Lower leg skin (tissue), 4 donors: ENCODE data around the gene P3H3. TPM values are rescaled to one million over a fixed set of nuclear protein-coding genes. Genes with fewer than 3 reads are reported as not detected.
"Not testable (repeated sequence)": the region's sequence is repeated elsewhere in the genome, so short reads cannot be mapped to it uniquely, and the experiment has no call there.

Source experiments
- DNase-seq, 2 donors: peaks; one replicate each; pipeline ENCODE4 v3.0.0-alpha.2; 2019; ENCODE audit warnings: low spot score in 2 of 2
- H3K4me3 ChIP-seq: fragments of 200-600 bp; sonication (generic); 2 replicates; pipeline ENCODE4 v1.5.1; 2017; ENCODE audit warnings: mild to moderate bottlenecking, low read depth; ENCODE audit not compliant: poor library complexity, severe bottlenecking
- CTCF ChIP-seq, 3 donors: fragments of 450-650 bp; IDR thresholded peaks; one replicate each; pipeline ENCODE4 v1.5.1; 2016; ENCODE audit warnings: antibody characterized with exemption in 3 of 3, mild to moderate bottlenecking in 3 of 3, moderate library complexity in 2 of 3
- POLR2A ChIP-seq, 2 donors: fragments of 450-650 bp; IDR thresholded peaks; one replicate each; pipeline ENCODE4 v1.6.1; 2016 to 2017; ENCODE audit warnings: antibody characterized with exemption in 2 of 2, mild to moderate bottlenecking in 1 of 2, moderate library complexity in 1 of 2
- WGBS, 2 donors: methylation state at CpG; one replicate each; pipeline ENCODE4 v1.1.5; 2018; 5-methylcytosine and 5-hydroxymethylcytosine counted together
- intact Hi-C: fragments of 100-400 bp; cut with DNase I; formaldehyde crosslinking; loops from one replicate; pipeline ENCODE4 v1.15.0; 2023; ENCODE audit warnings: low total_unique reads
- total RNA-seq, 4 donors: library from RNA; depleted of rRNA; stranded (reverse); fragments of >200 nt; gene quantifications; one replicate each; pipeline ENCODE4 v1.1.0, GENCODE V29; 2016

Gene P3H3
- total RNA-seq, 4 donors from 2014 or later: 8.8 to 18.2 (median 11.8) TPM

GRCh38 chr12:6869049-6870021, 41.1 kb downstream of the P3H3 start:
- intact Hi-C loops: loop anchor here (10.0 kb wide), 1 partner anchor 95 kb away; no protein-coding TSS in a partner anchor
- H3K4me3 ChIP-seq: no peak overlapping the region
- peak; percentile 81 to 95 for DNase-seq
- TF ChIP-seq POLR2A (IDR thresholded peaks at IDR 0.05) (no peak), CTCF (IDR thresholded peaks at IDR 0.05) (peak in 1 of 3 donors; percentile 82)
- 32 to 33% methylated on average over 12 of the region's 12 CpGs for WGBS, 2 donors

DNA sequence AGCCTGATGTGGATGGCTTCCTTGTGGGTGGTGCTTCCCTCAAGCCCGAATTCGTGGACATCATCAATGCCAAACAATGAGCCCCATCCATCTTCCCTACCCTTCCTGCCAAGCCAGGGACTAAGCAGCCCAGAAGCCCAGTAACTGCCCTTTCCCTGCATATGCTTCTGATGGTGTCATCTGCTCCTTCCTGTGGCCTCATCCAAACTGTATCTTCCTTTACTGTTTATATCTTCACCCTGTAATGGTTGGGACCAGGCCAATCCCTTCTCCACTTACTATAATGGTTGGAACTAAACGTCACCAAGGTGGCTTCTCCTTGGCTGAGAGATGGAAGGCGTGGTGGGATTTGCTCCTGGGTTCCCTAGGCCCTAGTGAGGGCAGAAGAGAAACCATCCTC, 42.1 kb downstream of the P3H3 start:
- not testable (repeated sequence) for DNase-seq, H3K4me3 ChIP-seq
- intact Hi-C loops: loop anchor here (10.0 kb wide), 1 partner anchor 94 kb away; no protein-coding TSS in a partner anchor
- WGBS, 2 donors: 52 to 53% methylated on average over 4 of the region's 4 CpGs

DNA sequence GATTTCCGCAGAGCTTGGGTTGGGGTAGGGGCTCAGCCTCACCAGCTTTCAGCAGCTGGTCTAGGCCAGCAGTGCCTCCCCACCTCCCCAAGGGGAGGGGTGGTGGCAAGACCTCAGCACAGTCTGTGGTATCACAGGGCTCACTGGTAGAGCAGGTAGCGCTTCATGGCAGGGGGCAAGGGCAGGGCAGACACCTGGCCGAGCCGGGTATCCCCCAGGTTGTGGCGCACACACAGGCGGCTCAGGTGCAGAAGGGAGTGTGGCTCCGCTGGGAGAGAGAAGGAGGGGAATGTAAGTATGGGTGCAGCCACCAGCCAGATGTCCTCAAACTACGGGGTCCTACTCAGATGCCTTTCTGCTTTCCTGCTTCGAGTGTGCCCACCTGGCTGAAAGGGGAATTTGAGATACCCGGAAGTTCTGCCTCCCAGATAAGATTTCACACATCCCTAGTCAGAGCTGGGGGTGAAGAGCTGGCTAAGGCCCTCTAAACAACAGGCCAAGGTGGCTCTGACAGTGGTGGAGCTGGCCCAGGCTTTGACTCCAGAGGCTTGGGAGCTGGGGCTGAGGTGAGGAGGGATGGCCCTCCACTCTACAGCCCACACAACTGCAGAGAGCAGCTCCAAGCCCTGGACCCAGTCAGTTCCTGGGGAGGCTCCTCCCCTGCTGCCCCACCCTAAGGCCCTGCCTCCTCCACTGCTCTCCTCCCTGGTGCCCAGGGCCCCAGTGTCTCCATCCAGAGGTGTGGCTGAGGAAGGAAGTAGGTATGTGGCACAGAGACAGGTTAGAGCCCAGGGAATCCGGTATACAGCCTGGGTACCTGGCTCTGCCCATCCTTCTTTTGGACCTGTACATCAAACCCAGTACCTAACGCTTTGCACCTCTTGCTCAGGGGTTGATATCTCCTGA, 43.1 kb downstream of the P3H3 start:
- 58 to 65% methylated on average over 11 to 12 of the region's 12 CpGs for WGBS, 2 donors
- intact Hi-C loops: loop anchor here (10.0 kb wide), 1 partner anchor 93 kb away; no protein-coding TSS in a partner anchor
- TF ChIP-seq CTCF (IDR thresholded peaks at IDR 0.05) (no peak), POLR2A (IDR thresholded peaks at IDR 0.05) (no peak)
- DNase-seq: no peak
- H3K4me3 ChIP-seq: no peak overlapping the region

DNA sequence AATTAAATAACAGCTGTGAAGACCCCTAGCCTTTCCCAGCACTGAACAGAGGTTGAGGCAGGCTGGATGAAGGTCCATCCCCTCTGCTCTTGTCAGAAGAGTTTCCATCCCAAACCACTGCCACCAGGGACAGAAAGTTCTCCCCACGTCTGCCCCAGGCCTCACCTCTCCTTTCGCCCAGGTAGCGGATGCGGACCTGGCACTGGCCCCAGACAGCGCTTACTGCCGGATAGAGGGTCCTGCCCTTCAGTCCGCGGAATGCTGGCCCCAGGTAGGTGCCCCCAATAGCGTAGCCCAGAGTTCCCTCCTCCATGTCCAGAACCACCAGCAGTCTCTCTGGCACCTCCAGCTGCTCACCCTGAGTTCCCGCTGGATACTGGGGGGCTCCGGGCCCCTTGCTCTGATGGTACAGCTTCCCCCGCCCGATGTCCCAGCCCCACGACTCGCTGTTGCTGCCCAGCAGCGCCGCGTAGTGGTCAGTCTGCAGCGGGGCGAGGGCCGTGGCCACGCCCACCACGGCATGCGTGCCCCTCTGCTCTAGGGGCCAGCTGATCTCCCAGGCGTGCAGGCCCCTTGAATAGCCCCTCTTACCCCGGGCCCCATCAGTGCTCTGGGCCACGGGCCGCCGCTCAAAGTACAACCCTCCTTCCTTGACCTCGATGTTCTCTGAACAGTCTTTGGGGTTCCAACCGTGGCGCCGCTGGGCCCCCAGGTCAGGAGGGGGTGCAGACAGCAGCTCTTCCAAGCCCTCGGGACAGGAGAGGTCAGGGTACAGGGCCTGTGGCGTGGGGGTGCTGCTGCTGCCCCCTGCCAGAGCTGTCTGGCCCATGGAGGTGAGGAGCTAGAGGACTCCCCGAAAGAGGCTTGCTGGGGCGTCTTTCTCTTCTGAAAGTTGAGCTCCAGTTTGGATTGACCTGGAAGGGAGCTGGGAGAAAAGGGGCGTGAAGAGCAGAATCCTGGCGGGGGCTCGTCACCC, 44.2 kb downstream of the P3H3 start:
- TF ChIP-seq CTCF (IDR thresholded peaks at IDR 0.05) (no peak), POLR2A (IDR thresholded peaks at IDR 0.05) (no peak)
- WGBS, 2 donors: 1 to 2% methylated on average over 17 to 29 of the region's 40 CpGs
- intact Hi-C loops: loop anchor here (10.0 kb wide), 1 partner anchor 92 kb away; no protein-coding TSS in a partner anchor
- peak overlapping the region; percentile 56 for H3K4me3 ChIP-seq
- peak; percentile 76 to 96 for DNase-seq

DNA sequence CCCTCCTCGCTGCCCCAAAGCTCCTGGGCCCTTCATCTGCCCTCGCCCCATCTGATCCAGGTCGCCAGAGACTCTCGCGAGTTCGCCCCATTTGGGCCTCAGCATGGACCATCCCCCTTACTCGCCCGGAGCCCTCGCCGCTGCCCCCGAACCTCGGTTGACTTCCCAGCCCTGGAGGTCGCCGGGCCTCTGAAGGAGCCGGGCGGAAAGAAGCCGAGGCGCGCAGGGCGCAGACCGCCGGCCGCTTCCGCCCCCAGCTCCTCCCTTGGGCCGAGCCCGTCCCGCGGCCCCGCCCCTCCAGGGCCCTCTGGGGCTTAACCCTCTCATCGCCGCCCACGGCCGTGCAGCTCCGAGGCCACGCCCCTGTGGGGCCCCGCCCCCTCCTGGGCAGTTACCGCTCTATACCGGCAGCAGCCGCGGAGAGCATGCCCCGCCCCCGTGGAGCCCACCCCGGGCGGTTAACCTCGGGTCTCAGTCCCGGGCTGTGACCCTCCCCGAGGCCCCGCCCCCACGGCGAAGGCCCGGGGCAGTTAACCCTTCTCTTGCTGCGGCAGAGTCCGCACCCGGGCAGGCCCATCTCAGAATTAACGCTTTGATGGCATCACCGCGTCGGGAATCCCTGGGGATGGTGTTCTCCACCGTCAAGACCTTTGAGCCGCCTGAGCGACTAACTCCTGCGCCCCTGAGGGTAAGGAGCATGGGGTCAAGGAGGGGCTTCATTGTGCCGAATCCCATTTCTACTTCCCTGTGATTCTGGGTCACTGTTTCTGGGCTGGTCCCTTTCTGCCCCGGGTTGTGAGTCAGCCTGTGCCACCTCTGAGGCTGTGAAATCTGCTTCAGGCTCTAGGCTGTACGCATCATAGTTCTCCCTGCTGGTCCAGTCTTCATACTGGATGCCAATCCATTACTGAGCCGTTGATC, 45.1 kb downstream of the P3H3 start, which contains the start of gene SPSB2:
TSS of gene SPSB2 (minus strand) at position 210 of the 921 bp plus-strand sequence. CDS start 402 bp downstream, outside the sequence.
- whole genome bisulfite sequencing, 2 donors: 0 to 2% methylated on average over 48 to 50 of the region's 66 CpGs
- H3K4me3 ChIP-seq: peak within 1 kb of the TSS; percentile 56
- TF ChIP-seq POLR2A (IDR thresholded peaks at IDR 0.05) (no peak), CTCF (IDR thresholded peaks at IDR 0.05) (no peak)
- peak; percentile 95 to 99 for DNase-seq
- intact Hi-C loops: loop anchor here (10.0 kb wide), 1 partner anchor 91 kb away; no protein-coding TSS in a partner anchor

GRCh38 chr12:6874015-6874368, 45.8 kb downstream of the P3H3 start:
- DNase-seq, H3K4me3 ChIP-seq: not testable (repeated sequence)
- 46 to 52% methylated on average over 9 of the region's 9 CpGs for WGBS, 2 donors
- intact Hi-C loops: loop anchor here (10.0 kb wide), 1 partner anchor 91 kb away; no protein-coding TSS in a partner anchor

GRCh38 chr12:6879824-6880223, 51.6 kb downstream of the P3H3 start:
- intact Hi-C loops: loop anchor here (10.0 kb wide), 1 partner anchor 85 kb away; no protein-coding TSS in a partner anchor
- DNase-seq, H3K4me3 ChIP-seq: not testable (repeated sequence)
- 94 to 95% methylated on average over 11 of the region's 11 CpGs for WGBS, 2 donors
